ENCODE data around the gene PAGR1. TPM values are rescaled to one million over a fixed set of nuclear protein-coding genes. Genes with fewer than 3 reads are reported as not detected.

PAGR1 gene
- total and polyA plus RNA-seq, 2 of the 13 experiments (the other 11 are each of a cell fraction or from before 2014, with no cell fraction given): 9.8 to 66.4 TPM

DNA sequence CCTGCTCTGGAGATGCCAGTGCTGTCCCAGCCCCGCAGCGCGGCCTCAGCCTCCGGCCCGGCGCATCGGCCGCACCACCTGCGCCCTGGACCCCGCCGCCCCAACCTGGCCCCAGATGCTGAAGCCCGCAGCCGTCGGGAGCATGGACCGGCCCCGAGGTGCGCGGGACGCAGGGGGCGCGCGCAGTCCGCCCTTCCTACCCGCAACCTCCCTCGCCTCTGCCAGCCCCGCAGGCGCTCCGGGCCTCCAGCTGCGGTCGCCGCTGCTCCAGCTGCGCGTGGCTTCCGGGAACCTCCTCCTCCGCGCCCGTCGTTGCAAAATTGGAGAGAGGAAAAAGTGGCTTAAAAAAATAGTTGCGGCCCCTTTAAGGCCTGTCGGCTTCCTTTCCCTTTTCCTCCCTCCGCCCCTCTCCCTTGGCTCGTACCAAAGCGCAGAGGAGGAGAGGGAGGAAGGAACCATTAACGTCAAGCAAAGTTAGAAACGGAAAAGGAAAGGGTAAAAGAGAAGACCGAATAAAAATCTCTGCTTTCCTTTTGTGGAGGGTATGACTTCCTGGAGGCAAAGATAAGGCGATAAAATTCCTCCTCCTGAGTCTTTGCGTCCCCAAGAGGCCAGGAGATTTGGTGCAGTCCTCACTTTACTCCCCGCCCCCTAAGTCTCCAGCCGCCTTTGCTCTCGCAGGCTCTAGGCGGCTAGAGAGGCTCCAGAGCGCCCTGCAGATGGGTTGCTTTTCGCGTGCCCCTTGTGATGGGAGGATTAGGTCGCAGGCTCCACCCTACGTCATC, 47.1 kb downstream of the PAGR1 start, which contains the start of gene CDIPT (continued):
- TF ChIP-seq CREB1 (IDR thresholded peaks at IDR 0.05) (peak; percentile 89), CREB1 (CRISPR knock-in tag; IDR thresholded peaks at IDR 0.05) (peak; percentile 93), ZNF746 (CRISPR knock-in tag; IDR thresholded peaks at IDR 0.05) (0 out of 2 replicates have a peak, but pooled peaks have one; percentile 69), ZNF251 (CRISPR knock-in tag; IDR thresholded peaks at IDR 0.05) (no peak), STAT5B (CRISPR knock-in tag; IDR thresholded peaks at IDR 0.05) (no peak), TMF1 (CRISPR knock-in tag; IDR thresholded peaks at IDR 0.05; ENCODE audit: low read depth) (peak; percentile 56; the same call in 1 of the 2 replicates), ZNF34 (CRISPR knock-in tag; IDR thresholded peaks at IDR 0.05; ENCODE audit: borderline replicate concordance) (no peak), ZNF562 (CRISPR knock-in tag; IDR thresholded peaks at IDR 0.05; ENCODE audit: borderline replicate concordance) (no peak)
- TF ChIP-seq, protein P1, sequence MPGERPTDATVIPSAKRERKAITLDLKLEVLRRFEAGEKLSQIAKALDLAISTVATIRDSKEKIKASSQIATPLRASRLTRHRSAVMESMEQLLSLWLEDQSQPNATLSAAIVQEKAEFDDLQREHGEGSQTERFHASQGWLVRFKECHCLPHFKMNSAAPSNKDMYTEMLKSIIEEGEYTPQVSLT (CRISPR knock-in tag; IDR thresholded peaks at IDR 0.05; ENCODE audit: borderline replicate concordance, low read depth): no peak
- TF ChIP-seq, protein P2, sequence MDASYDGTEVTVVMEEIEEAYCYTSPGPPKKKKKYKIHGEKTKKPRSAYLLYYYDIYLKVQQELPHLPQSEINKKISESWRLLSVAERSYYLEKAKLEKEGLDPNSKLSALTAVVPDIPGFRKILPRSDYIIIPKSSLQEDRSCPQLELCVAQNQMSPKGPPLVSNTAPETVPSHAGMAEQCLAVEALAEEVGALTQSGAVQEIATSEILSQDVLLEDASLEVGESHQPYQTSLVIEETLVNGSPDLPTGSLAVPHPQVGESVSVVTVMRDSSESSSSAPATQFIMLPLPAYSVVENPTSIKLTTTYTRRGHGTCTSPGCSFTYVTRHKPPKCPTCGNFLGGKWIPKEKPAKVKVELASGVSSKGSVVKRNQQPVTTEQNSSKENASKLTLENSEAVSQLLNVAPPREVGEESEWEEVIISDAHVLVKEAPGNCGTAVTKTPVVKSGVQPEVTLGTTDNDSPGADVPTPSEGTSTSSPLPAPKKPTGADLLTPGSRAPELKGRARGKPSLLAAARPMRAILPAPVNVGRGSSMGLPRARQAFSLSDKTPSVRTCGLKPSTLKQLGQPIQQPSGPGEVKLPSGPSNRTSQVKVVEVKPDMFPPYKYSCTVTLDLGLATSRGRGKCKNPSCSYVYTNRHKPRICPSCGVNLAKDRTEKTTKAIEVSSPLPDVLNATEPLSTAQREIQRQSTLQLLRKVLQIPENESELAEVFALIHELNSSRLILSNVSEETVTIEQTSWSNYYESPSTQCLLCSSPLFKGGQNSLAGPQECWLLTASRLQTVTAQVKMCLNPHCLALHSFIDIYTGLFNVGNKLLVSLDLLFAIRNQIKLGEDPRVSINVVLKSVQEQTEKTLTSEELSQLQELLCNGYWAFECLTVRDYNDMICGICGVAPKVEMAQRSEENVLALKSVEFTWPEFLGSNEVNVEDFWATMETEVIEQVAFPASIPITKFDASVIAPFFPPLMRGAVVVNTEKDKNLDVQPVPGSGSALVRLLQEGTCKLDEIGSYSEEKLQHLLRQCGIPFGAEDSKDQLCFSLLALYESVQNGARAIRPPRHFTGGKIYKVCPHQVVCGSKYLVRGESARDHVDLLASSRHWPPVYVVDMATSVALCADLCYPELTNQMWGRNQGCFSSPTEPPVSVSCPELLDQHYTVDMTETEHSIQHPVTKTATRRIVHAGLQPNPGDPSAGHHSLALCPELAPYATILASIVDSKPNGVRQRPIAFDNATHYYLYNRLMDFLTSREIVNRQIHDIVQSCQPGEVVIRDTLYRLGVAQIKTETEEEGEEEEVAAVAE (CRISPR knock-in tag; IDR thresholded peaks at IDR 0.05; ENCODE audit: borderline replicate concordance): peak; percentile 51; the same call in 1 of the 2 replicates
- TF ChIP-seq, protein P3, sequence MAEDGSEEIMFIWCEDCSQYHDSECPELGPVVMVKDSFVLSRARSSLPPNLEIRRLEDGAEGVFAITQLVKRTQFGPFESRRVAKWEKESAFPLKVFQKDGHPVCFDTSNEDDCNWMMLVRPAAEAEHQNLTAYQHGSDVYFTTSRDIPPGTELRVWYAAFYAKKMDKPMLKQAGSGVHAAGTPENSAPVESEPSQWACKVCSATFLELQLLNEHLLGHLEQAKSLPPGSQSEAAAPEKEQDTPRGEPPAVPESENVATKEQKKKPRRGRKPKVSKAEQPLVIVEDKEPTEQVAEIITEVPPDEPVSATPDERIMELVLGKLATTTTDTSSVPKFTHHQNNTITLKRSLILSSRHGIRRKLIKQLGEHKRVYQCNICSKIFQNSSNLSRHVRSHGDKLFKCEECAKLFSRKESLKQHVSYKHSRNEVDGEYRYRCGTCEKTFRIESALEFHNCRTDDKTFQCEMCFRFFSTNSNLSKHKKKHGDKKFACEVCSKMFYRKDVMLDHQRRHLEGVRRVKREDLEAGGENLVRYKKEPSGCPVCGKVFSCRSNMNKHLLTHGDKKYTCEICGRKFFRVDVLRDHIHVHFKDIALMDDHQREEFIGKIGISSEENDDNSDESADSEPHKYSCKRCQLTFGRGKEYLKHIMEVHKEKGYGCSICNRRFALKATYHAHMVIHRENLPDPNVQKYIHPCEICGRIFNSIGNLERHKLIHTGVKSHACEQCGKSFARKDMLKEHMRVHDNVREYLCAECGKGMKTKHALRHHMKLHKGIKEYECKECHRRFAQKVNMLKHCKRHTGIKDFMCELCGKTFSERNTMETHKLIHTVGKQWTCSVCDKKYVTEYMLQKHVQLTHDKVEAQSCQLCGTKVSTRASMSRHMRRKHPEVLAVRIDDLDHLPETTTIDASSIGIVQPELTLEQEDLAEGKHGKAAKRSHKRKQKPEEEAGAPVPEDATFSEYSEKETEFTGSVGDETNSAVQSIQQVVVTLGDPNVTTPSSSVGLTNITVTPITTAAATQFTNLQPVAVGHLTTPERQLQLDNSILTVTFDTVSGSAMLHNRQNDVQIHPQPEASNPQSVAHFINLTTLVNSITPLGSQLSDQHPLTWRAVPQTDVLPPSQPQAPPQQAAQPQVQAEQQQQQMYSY (CRISPR knock-in tag; IDR thresholded peaks at IDR 0.05): no peak
- TF ChIP-seq, protein P4, sequence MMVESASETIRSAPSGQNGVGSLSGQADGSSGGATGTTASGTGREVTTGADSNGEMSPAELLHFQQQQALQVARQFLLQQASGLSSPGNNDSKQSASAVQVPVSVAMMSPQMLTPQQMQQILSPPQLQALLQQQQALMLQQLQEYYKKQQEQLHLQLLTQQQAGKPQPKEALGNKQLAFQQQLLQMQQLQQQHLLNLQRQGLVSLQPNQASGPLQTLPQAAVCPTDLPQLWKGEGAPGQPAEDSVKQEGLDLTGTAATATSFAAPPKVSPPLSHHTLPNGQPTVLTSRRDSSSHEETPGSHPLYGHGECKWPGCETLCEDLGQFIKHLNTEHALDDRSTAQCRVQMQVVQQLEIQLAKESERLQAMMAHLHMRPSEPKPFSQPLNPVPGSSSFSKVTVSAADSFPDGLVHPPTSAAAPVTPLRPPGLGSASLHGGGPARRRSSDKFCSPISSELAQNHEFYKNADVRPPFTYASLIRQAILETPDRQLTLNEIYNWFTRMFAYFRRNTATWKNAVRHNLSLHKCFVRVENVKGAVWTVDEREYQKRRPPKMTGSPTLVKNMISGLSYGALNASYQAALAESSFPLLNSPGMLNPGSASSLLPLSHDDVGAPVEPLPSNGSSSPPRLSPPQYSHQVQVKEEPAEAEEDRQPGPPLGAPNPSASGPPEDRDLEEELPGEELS (CRISPR knock-in tag; IDR thresholded peaks at IDR 0.05): no peak; the same call in 1 of the 2 replicates
- TF ChIP-seq, protein P5, sequence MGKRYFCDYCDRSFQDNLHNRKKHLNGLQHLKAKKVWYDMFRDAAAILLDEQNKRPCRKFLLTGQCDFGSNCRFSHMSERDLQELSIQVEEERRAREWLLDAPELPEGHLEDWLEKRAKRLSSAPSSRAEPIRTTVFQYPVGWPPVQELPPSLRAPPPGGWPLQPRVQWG (CRISPR knock-in tag; IDR thresholded peaks at IDR 0.05; ENCODE audit: borderline replicate concordance, low read depth): no peak
- TF ChIP-seq, protein P6, sequence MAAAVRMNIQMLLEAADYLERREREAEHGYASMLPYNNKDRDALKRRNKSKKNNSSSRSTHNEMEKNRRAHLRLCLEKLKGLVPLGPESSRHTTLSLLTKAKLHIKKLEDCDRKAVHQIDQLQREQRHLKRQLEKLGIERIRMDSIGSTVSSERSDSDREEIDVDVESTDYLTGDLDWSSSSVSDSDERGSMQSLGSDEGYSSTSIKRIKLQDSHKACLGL (CRISPR knock-in tag; IDR thresholded peaks at IDR 0.05): no peak
- TF ChIP-seq, protein P7, sequence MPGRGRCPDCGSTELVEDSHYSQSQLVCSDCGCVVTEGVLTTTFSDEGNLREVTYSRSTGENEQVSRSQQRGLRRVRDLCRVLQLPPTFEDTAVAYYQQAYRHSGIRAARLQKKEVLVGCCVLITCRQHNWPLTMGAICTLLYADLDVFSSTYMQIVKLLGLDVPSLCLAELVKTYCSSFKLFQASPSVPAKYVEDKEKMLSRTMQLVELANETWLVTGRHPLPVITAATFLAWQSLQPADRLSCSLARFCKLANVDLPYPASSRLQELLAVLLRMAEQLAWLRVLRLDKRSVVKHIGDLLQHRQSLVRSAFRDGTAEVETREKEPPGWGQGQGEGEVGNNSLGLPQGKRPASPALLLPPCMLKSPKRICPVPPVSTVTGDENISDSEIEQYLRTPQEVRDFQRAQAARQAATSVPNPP (CRISPR knock-in tag; IDR thresholded peaks at IDR 0.05): no peak

Measured in HepG2 (cell line).